Left lobe of liver (tissue), 2 donors: ENCODE measurements around the gene BACH2. TPM values are rescaled to one million over a fixed set of nuclear protein-coding genes. Genes with fewer than 3 reads are reported as not detected.
"Not testable (repeated sequence)": the region's sequence is repeated elsewhere in the genome, so short reads cannot be mapped to it uniquely, and the experiment has no call there.

Experiments used
- ATAC-seq: fragments of 200-7000 bp; cut with Tn5 transposase; one replicate; pipeline ENCODE4 v1.9.1; 2020; ENCODE audit warnings: mild to moderate bottlenecking, moderate library complexity
- DNase-seq: peaks from one replicate; pipeline ENCODE4 v3.0.0-alpha.2; 2020; ENCODE audit warnings: low spot score
- total RNA-seq: library from RNA; stranded (reverse); gene quantifications from one replicate; pipeline ENCODE4 v1.2.1, GENCODE V29; 2021
- donor health status: DM: no; HTN: no; CAD: no; lungs with moderate emphysema.
- donor health status: DM: no; HTN: yes; CAD: no.

The BACH2 gene
- total RNA-seq, 1 donor from 2014 or later, result 3.1 TPM

- ATAC-seq (no peak), DNase-seq (no peak)
These were observed 368.0 kb downstream of the BACH2 start for GRCh38 chr6:89928604-89929003.

- DNase-seq (no peak), ATAC-seq (no peak)
These were observed 368.7 kb downstream of the BACH2 start for GRCh38 chr6:89927791-89928550.

- ATAC-seq (no peak), DNase-seq (no peak)
These were observed 369.4 kb downstream of the BACH2 start for GRCh38 chr6:89927264-89927663.

GRCh38 chr6:89925826-89926225 is 370.8 kb downstream of the BACH2 start:
- DNase-seq, result no peak

GRCh38 chr6:89924231-89924630 is 372.4 kb downstream of the BACH2 start:
- ATAC-seq (no peak), DNase-seq (no peak)

More at GRCh38 chr6:89925826-89926225, 370.8 kb downstream of the BACH2 start:
- no peak for ATAC-seq

DNA sequence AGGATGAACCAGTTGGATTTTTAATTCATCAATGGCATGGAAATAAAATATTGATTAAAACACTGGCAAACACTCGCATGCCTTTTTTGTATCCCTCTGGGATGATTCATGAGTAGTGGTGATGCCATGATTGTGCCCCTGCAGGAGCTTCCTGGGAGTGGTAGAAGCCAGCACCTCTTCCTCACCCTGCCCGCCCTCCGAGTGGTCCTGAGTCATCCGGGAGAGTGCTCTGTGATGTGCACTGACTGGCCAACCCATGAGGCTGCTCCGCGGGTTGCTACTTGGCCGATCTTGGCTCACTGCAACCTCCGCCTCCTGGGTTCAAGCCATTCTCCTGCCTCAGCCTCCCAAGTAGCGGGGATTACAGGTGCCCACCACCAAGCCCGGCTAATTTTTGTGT is 375.0 kb downstream of the BACH2 start:
- DNase-seq, result no peak
- no peak for ATAC-seq

DNA sequence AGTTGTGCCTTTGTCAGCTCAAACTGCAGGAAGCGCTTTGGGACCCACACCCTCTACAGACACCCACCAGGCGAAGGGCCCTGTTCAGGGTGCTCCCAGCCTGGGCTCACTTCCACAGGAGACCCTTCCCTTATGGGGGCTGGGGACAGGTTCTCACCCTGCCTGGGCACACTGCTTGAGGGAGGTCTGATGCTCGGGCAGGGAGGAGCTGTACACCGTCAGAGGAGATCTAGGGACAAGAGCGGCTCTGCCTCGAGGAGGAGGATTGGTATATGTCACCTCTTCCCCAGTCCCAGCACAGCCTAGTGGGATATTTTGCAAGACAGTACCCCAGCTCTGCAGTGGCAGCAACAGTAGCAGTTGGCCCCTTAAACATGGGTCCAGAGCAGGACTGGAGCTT is 375.4 kb downstream of the BACH2 start:
- no peak for ATAC-seq

GRCh38 chr6:89917801-89918366 is 378.8 kb downstream of the BACH2 start:
- DNase-seq, result no peak
- ATAC-seq, result no peak

More for the DNA sequence above, 375.4 kb downstream of the BACH2 start:
- no peak for DNase-seq

GRCh38 chr6:89917216-89917615 is 379.4 kb downstream of the BACH2 start:
- ATAC-seq, result no peak

GRCh38 chr6:89916136-89916920 is 380.3 kb downstream of the BACH2 start:
- ATAC-seq (no peak), DNase-seq (no peak)

More at GRCh38 chr6:89917216-89917615, 379.4 kb downstream of the BACH2 start:
- no peak for DNase-seq

DNA sequence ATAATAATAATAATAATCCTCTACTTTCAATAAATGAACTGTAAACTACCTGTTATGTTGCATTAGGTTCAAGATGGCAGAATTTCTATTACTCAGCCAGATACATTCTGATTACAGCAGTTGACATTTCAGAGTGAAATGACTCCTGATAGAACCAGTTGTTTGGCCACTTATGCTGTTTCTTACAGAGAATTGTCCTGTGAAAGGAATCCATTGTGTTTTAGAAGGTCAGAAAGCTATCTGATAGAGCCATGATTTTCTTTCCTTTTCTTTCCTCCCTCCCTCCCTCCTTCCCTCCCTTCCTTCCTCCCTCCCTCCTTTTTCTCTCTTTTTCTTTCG is 385.8 kb downstream of the BACH2 start:
- ATAC-seq (no peak), DNase-seq (no peak)

DNA sequence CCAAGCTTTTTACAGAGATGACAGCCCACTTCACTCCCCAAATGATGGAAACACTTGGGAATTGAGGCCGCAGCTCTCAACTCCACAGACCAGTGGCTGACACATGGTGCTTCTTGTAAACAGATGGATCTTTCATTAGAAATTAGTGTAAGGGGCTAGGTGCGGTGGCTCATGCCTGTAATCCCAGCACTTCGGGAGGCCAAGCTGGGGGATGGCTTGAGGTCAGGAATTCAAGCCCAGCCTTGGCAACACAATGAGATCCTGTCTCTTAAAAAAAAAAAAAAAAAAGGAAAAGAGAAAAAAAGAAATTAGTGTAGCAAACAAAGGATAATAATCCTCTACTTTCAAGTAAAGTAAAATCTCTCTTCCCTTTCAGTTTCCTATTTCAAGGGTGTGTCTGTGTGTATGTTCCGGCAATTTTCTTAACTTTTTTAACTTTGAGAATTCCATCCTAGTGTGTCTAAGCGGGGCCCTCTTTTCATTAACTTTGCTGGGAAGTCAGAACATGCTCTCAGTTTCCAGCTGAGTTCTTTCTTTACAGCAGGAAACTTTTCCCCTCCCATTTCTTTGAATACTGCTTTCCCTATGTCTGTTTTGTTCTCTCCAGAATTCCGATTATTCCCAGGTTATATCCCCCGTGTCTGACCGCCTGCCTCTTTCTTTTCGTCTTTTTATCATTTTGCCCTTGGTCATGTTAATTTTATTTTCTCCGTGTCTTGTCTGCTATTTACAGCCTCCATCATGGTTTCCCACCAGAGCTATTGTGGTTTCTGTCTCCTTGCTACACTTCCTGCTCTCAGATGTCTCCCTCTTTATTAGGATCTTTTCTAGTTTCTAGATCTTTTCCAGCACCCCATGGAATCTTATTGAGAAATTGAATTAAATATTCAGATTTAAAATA is 386.4 kb downstream of the BACH2 start:
- not testable (repeated sequence) for ATAC-seq

GRCh38 chr6:89895276-89895874 is 401.3 kb downstream of the BACH2 start:
- DNase-seq, result no peak
- peak; percentile 78 for ATAC-seq

More for the DNA sequence above, 386.4 kb downstream of the BACH2 start:
- DNase-seq, result not testable (repeated sequence)

- ATAC-seq (no peak), DNase-seq (no peak)
These were observed 402.5 kb downstream of the BACH2 start, which contains the start of gene GJA10 for GRCh38 chr6:89894169-89894568. TSS of gene GJA10 (plus strand) at chr6:89894469. CDS start at chr6:89894469, 0 bp downstream.

GRCh38 chr6:89892577-89892976 is 404.1 kb downstream of the BACH2 start:
- not testable (repeated sequence) for ATAC-seq

GRCh38 chr6:89890845-89891528 is 405.7 kb downstream of the BACH2 start:
- not testable (repeated sequence) for DNase-seq, ATAC-seq

More at GRCh38 chr6:89892577-89892976, 404.1 kb downstream of the BACH2 start:
- not testable (repeated sequence) for DNase-seq

DNA sequence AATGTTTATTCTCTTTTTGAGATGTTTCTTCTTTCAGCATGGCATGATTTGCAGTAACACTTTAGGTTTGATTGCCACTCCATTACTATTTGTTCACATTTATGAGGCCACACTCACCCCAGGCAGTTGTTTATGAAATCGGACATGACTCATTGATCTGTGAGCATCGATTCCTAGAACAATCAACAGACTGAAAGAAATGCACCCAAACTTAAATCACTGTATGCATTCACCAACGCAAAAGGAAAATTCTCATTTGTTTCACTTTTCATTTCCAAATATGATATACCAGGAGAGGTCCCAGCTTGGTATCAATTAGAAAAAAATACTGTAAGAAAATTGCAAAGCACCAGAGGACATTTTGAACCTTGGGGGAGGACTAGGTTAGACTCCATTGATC is 407.8 kb downstream of the BACH2 start:
- ATAC-seq (no peak), DNase-seq (no peak)

DNA sequence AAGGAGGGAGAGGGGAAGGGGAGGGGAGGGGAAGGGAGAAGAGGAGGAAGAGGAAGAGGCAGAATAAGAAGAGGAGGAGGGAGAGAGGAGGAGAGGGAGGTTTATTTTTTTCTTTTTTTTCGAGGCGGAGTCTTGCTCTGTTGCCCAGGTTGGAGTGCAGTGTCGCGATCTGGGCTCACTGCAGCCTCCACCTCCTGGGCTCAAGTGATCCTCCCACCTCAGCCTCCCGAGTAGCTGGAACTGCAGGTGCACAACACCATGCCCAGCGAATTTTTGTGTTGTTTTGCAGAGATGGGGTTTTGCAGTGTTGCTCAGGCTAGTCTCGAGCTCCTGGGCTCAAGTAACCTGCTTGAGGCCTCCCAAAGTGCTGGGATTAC is 408.5 kb downstream of the BACH2 start:
- ATAC-seq, result no peak

GRCh38 chr6:89887452-89888137 is 409.0 kb downstream of the BACH2 start:
- ATAC-seq, result no peak
- no peak for DNase-seq

More for the DNA sequence above, 408.5 kb downstream of the BACH2 start:
- DNase-seq, result no peak
